Measurements from ENCODE around the gene NCF2.

Gene NCF2

DNA sequence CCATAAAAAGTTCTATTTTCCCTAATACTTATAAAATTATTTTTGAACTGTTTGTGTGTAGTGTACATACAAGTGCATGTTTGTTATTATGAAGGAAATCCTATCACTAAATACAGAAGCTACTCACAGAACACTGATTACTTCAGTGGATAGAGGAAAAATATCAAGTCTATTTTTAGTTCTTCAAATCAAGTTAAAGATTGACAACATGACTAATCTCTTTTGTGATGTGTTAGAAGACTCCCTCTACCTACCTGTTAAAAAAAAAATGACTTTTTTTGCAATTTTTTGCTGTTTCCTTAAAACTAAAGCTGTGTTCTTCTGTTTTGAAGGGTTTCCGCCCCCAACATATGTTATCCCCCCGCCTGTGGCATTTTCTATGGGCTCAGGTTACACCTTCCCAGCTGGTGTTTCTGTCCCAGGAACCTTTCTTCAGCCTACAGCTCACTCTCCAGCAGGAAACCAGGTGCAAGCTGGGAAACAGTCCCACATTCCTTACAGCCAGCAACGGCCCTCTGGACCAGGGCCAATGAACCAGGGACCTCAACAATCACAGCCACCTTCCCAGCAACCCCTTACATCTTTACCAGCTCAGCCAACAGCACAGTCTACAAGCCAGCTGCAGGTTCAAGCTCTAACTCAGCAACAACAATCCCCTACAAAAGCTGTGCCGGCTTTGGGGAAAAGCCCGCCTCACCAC, 45.5 kb downstream of the NCF2 start:
- intact Hi-C loops (cut with DNase I; ENCODE audit: low total_unique reads), result no loop called here
- TF ChIP-seq, protein P1, sequence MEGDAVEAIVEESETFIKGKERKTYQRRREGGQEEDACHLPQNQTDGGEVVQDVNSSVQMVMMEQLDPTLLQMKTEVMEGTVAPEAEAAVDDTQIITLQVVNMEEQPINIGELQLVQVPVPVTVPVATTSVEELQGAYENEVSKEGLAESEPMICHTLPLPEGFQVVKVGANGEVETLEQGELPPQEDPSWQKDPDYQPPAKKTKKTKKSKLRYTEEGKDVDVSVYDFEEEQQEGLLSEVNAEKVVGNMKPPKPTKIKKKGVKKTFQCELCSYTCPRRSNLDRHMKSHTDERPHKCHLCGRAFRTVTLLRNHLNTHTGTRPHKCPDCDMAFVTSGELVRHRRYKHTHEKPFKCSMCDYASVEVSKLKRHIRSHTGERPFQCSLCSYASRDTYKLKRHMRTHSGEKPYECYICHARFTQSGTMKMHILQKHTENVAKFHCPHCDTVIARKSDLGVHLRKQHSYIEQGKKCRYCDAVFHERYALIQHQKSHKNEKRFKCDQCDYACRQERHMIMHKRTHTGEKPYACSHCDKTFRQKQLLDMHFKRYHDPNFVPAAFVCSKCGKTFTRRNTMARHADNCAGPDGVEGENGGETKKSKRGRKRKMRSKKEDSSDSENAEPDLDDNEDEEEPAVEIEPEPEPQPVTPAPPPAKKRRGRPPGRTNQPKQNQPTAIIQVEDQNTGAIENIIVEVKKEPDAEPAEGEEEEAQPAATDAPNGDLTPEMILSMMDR (IDR thresholded peaks at IDR 0.05), result no peak

GRCh38 chr1:183543619-183544204, 46.5 kb downstream of the NCF2 start:
- peaks cover 37 to 78% (median 69%) of the 10 kb centered on the region in 3 donors for H3K36me3 ChIP-seq
- H3K27ac ChIP-seq, result peak overlapping the region in 1 of 2 donors; percentile 21
- no peak for DNase-seq
- no peak overlapping the region for H3K4me3 ChIP-seq
- peaks cover 0 to 12% (median 0%) of the 10 kb centered on the region in 4 donors for H3K4me1 ChIP-seq
- no peaks in the 10 kb centered on the region for H3K9me3 ChIP-seq
- TF ChIP-seq, protein P1 (IDR thresholded peaks at IDR 0.05), result peak; percentile 52 to 55
- intact Hi-C loops (cut with DNase I; ENCODE audit: low total_unique reads), result no loop called here
- H3K27me3 ChIP-seq, result no peaks in the 10 kb centered on the region

More for the DNA sequence above, 45.5 kb downstream of the NCF2 start:
- no peak for DNase-seq
- no peaks in the 10 kb centered on the region for H3K27me3 ChIP-seq
- H3K36me3 ChIP-seq, result peaks cover 44 to 81% (median 65%) of the 10 kb centered on the region in 3 donors
- H3K9me3 ChIP-seq, result no peaks in the 10 kb centered on the region
- H3K4me1 ChIP-seq, result peaks cover 0 to 12% (median 0%) of the 10 kb centered on the region in 4 donors
- H3K27ac ChIP-seq, result no peak overlapping the region
- no peak overlapping the region for H3K4me3 ChIP-seq

DNA sequence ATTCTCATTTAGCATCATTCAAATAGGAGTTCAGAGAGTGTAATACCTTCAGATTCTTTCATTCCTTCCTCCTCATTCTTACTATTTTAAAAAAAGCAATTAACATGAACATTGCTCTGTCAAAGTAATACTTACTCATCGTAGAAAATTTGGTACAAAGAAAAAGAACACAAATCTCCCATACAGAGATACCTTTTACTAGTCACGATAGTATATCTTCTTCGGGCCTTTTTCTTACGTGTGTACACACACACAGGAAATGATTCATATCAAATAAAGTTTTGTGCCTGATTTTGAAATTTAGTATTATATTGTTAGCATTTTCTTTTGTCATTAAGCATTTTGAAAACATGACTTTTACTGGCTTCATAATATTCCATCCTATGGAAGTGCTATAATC, 52.9 kb downstream of the NCF2 start:
- no peaks in the 10 kb centered on the region for H3K9me3 ChIP-seq
- peaks cover 58 to 87% (median 66%) of the 10 kb centered on the region in 3 donors for H3K36me3 ChIP-seq
- TF ChIP-seq, protein P1 (IDR thresholded peaks at IDR 0.05), result no peak
- no peaks in the 10 kb centered on the region for H3K4me1 ChIP-seq
- DNase-seq, result no peak
- H3K4me3 ChIP-seq, result no peak overlapping the region
- intact Hi-C loops (cut with DNase I; ENCODE audit: low total_unique reads), result no loop called here
- no peak overlapping the region for H3K27ac ChIP-seq
- no peaks in the 10 kb centered on the region for H3K27me3 ChIP-seq

DNA sequence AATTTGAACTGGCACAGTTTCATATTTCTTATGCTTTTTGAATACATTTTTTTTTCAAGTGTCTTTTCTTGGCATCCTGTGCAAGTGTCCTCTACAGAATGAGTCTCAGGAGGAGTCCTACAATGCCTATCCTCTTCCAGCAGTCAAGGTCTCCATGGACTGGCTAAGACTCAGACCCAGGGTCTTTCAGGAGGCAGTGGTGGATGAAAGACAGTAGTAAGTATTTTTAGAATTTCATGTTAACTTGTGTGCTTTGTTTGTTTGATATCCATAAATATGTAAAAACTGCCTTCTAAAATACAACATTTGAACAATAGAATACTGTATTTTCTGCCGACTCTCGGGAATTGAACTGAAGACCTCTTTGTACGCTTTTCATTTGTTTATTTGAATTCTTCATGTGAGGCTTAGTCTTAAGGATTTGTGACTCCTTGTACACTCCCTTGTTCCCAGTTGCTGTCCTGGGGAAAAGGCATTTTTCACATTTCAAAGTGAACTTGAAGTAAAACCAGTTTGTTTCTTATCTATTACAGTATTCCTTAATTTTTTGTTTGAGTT, 56.6 kb downstream of the NCF2 start:
- Histone ChIP-seq H3K4me3 (no peak overlapping the region), H3K27ac (no peak overlapping the region), H3K36me3 (peaks cover 46 to 63% (median 49%) of the 10 kb centered on the region in 3 donors), H3K9me3 (no peaks in the 10 kb centered on the region), H3K4me1 (no peaks in the 10 kb centered on the region), H3K27me3 (no peaks in the 10 kb centered on the region)
- intact Hi-C loops (cut with DNase I; ENCODE audit: low total_unique reads), result no loop called here
- TF ChIP-seq, protein P1 (IDR thresholded peaks at IDR 0.05), result no peak
- DNase-seq, result no peak

GRCh38 chr1:183528577-183528976, 61.7 kb downstream of the NCF2 start:
- Histone ChIP-seq H3K4me3 (no peak overlapping the region), H3K9me3 (no peaks in the 10 kb centered on the region), H3K27me3 (no peaks in the 10 kb centered on the region), H3K27ac (no peak overlapping the region), H3K36me3 (peaks cover 19 to 50% (median 22%) of the 10 kb centered on the region in 3 donors), H3K4me1 (no peaks in the 10 kb centered on the region)
- intact Hi-C loops (cut with DNase I; ENCODE audit: low total_unique reads), result no loop called here
- TF ChIP-seq, protein P1 (IDR thresholded peaks at IDR 0.05), result no peak
- DNase-seq, result no peak

Measured in tibial artery (tissue), 4 donors.